Measurements from ENCODE around the gene SRGAP1. TPM values are rescaled to one million over a fixed set of nuclear protein-coding genes. Genes with fewer than 3 reads are reported as not detected.

The SRGAP1 gene
- polyA plus RNA-seq, 1 donor from 2014 or later, result 4.8 TPM

DNA sequence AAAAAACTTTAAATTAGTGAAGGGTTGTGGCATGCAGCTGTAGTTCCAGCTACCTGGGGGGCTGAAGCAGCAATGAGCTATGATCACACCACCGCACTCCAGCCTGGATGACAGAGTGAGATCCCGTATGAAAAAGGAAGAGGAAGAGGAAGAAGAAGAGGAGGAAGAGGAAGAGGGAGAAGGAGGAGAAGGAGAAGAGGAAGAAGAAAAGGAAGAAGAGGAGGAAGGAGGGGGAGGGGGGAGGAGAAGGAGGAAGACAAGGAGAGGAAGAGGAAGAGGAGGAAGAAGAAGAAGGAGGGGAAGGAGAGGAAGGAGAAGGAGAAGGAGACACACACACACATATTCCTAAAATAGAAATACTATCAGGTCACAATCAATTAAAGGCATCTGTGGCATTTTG is 32.7 kb upstream of the SRGAP1 start:
- Histone ChIP-seq H3K9me3 (ENCODE audit: low read length) (no peaks in the 10 kb centered on the region), H3K9me2 (ENCODE audit: insufficient read depth, low read length) (no peaks in the 10 kb centered on the region), H3K27me3 (ENCODE audit: insufficient read depth, low read depth, low read length) (no peaks in the 10 kb centered on the region), H3K36me3 (ENCODE audit: insufficient read depth, low read length) (no peaks in the 10 kb centered on the region), H4K20me1 (ENCODE audit: insufficient read depth) (no peaks in the 10 kb centered on the region), H3K4me2 (ENCODE audit: low read length) (no peak overlapping the region), H3F3A (ENCODE audit: insufficient read depth, low read length, poor library complexity, severe bottlenecking) (no peaks in the 10 kb centered on the region), H3K79me2 (replicated peaks; ENCODE audit: insufficient read depth, low read length) (no peaks in the 10 kb centered on the region), H3K27ac (ENCODE audit: low read length) (no peak overlapping the region), H3K4me3 (ENCODE audit: low read length) (no peak overlapping the region), H2AFZ (ENCODE audit: low read depth, low read length) (no peak overlapping the region), H3K9ac (ENCODE audit: low read length) (no peak overlapping the region)
- TF ChIP-seq TAF1 (IDR thresholded peaks at IDR 0.05; ENCODE audit: low read depth), result no peak
- TF ChIP-seq POLR2AphosphoS5 (IDR thresholded peaks at IDR 0.05), result no peak
- TF ChIP-seq RAD21 (conservative IDR thresholded peaks at IDR 0.05), result no peak
- no peak for TF ChIP-seq MXI1 (conservative IDR thresholded peaks at IDR 0.05; ENCODE audit: poor library complexity, severe bottlenecking)
- TF ChIP-seq SMC3 (conservative IDR thresholded peaks at IDR 0.05; ENCODE audit: poor library complexity), result no peak
- TF ChIP-seq EZH2 (IDR thresholded peaks at IDR 0.05; ENCODE audit: borderline replicate concordance, insufficient read depth, low read length, poor library complexity, severe bottlenecking), result no peak
- TF ChIP-seq, protein P1, sequence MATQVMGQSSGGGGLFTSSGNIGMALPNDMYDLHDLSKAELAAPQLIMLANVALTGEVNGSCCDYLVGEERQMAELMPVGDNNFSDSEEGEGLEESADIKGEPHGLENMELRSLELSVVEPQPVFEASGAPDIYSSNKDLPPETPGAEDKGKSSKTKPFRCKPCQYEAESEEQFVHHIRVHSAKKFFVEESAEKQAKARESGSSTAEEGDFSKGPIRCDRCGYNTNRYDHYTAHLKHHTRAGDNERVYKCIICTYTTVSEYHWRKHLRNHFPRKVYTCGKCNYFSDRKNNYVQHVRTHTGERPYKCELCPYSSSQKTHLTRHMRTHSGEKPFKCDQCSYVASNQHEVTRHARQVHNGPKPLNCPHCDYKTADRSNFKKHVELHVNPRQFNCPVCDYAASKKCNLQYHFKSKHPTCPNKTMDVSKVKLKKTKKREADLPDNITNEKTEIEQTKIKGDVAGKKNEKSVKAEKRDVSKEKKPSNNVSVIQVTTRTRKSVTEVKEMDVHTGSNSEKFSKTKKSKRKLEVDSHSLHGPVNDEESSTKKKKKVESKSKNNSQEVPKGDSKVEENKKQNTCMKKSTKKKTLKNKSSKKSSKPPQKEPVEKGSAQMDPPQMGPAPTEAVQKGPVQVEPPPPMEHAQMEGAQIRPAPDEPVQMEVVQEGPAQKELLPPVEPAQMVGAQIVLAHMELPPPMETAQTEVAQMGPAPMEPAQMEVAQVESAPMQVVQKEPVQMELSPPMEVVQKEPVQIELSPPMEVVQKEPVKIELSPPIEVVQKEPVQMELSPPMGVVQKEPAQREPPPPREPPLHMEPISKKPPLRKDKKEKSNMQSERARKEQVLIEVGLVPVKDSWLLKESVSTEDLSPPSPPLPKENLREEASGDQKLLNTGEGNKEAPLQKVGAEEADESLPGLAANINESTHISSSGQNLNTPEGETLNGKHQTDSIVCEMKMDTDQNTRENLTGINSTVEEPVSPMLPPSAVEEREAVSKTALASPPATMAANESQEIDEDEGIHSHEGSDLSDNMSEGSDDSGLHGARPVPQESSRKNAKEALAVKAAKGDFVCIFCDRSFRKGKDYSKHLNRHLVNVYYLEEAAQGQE (IDR thresholded peaks at IDR 0.05; ENCODE audit: borderline replicate concordance), result no peak
- no peak for TF ChIP-seq EP300 (conservative IDR thresholded peaks at IDR 0.05; ENCODE audit: poor library complexity, severe bottlenecking)
- TF ChIP-seq, protein P2, sequence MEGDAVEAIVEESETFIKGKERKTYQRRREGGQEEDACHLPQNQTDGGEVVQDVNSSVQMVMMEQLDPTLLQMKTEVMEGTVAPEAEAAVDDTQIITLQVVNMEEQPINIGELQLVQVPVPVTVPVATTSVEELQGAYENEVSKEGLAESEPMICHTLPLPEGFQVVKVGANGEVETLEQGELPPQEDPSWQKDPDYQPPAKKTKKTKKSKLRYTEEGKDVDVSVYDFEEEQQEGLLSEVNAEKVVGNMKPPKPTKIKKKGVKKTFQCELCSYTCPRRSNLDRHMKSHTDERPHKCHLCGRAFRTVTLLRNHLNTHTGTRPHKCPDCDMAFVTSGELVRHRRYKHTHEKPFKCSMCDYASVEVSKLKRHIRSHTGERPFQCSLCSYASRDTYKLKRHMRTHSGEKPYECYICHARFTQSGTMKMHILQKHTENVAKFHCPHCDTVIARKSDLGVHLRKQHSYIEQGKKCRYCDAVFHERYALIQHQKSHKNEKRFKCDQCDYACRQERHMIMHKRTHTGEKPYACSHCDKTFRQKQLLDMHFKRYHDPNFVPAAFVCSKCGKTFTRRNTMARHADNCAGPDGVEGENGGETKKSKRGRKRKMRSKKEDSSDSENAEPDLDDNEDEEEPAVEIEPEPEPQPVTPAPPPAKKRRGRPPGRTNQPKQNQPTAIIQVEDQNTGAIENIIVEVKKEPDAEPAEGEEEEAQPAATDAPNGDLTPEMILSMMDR (IDR thresholded peaks at IDR 0.05; ENCODE audit: poor library complexity, severe bottlenecking), result no peak

DNA sequence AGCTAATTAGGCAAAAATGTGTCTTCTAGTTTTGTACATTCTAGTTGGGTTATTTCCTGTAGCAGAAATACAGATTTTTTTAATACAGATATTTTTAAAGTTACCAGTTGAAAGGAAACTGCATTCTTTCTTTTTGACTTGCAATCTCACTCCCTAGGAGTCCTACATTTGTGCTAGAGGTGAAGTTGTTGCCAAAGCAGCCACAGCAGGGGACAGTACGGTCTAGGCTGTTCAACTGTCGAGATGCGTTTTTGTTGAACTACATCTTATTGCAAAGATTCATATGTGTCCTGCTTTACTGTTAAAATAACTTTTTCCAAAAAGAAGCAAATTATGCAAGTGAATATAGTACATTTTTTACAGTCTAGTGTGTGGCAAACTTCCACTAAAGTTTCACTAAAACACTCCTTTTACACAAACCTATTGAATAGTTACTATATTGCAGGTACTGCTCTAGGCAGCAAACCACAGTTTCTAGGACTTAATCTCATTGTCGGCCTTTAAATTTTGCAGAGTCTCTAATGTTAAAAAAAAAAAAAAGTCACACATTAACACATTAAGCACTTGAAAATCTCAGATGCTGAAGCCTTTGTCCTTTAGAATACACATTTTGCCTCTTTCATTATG is 30.2 kb upstream of the SRGAP1 start:
- H3K9me3 ChIP-seq (ENCODE audit: low read length), result no peaks in the 10 kb centered on the region
- no peaks in the 10 kb centered on the region for H3F3A ChIP-seq (ENCODE audit: insufficient read depth, low read length, poor library complexity, severe bottlenecking)
- H3K79me2 ChIP-seq (replicated peaks; ENCODE audit: insufficient read depth, low read length), result no peaks in the 10 kb centered on the region
- TF ChIP-seq MXI1 (conservative IDR thresholded peaks at IDR 0.05; ENCODE audit: poor library complexity, severe bottlenecking) (no peak), SMC3 (conservative IDR thresholded peaks at IDR 0.05; ENCODE audit: poor library complexity) (no peak), RAD21 (conservative IDR thresholded peaks at IDR 0.05) (no peak), POLR2AphosphoS5 (IDR thresholded peaks at IDR 0.05) (no peak), EP300 (conservative IDR thresholded peaks at IDR 0.05; ENCODE audit: poor library complexity, severe bottlenecking) (no peak), TAF1 (IDR thresholded peaks at IDR 0.05; ENCODE audit: low read depth) (no peak), EZH2 (IDR thresholded peaks at IDR 0.05; ENCODE audit: borderline replicate concordance, insufficient read depth, low read length, poor library complexity, severe bottlenecking) (no peak)
- TF ChIP-seq, protein P1 (IDR thresholded peaks at IDR 0.05; ENCODE audit: borderline replicate concordance), result no peak
- TF ChIP-seq, protein P2 (IDR thresholded peaks at IDR 0.05; ENCODE audit: poor library complexity, severe bottlenecking), result no peak
- no peaks in the 10 kb centered on the region for H3K9me2 ChIP-seq (ENCODE audit: insufficient read depth, low read length)
- H4K20me1 ChIP-seq (ENCODE audit: insufficient read depth), result no peaks in the 10 kb centered on the region
- no peaks in the 10 kb centered on the region for H3K36me3 ChIP-seq (ENCODE audit: insufficient read depth, low read length)
- H3K27me3 ChIP-seq (ENCODE audit: insufficient read depth, low read depth, low read length), result no peaks in the 10 kb centered on the region
- no peak overlapping the region for H2AFZ ChIP-seq (ENCODE audit: low read depth, low read length)
- H3K9ac ChIP-seq (ENCODE audit: low read length), result no peak overlapping the region
- H3K27ac ChIP-seq (ENCODE audit: low read length), result no peak overlapping the region
- H3K4me2 ChIP-seq (ENCODE audit: low read length), result no peak overlapping the region
- no peak overlapping the region for H3K4me3 ChIP-seq (ENCODE audit: low read length)

Measured in neural cell (in vitro differentiated cells).